Hematopoietic multipotent progenitor cell treated with erythropoietin and hydrocortisone succinate and interleukin-3 and kit ligand, for 15 days (in vitro differentiated cells): ENCODE measurements around the gene DLEC1.
"Not testable (repeated sequence)": the region's sequence is repeated elsewhere in the genome, so short reads cannot be mapped to it uniquely, and the experiment has no call there.

ENCODE experiments used
- DNase-seq: peaks from one replicate; pipeline ENCODE4 v3.0.0-alpha.2; 2015; ENCODE audit warnings: low spot score

Gene DLEC1

DNA sequence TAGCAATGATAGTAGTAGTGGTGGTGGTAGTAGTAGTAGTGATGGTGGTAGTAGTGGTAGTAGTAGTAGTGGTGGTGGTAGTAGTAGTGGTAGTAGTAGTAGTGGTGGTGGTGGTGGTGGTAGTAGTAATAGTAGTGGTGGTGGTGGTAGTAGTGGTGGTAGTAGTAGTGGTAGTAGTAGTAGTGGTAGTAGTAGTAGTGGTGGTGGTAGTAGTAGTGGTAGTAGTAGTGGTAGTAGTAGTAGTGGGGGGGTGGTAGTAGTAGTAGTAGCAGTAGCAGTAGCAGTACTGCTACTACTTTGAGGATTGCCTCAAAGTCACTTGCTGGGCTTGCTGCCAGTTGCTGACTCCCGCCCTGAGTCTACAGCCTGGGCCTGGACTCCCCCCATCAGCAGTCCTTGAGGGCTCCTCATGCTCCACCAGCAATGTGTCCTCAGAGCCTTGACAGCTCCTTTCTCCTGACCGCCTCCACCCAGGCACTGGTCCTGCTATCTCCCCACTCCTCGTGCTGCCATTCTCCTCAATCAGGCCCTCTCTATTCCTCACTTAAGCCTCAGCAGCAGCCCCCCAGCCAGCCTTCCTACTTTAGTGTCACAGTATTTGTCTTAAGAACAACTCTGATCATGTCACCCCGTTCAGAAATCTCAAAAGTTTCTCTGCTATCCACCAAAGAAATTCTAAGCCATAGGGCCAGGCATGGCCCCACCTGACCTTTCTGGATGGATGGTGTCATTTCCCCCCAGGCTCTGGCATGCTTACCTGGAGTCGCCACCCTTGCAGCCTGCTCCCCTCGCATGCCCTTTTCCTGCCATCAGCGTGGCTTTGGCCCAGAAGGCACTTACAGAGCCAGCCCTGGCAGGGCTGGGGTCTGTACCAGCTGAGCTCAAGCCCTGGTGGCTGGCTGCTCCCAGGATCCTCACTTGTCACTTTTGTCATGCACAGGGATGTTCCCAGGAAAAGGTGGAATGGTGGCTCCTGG is 45.6 kb downstream of the DLEC1 start:
- DNase-seq: peak; percentile 4

DNA sequence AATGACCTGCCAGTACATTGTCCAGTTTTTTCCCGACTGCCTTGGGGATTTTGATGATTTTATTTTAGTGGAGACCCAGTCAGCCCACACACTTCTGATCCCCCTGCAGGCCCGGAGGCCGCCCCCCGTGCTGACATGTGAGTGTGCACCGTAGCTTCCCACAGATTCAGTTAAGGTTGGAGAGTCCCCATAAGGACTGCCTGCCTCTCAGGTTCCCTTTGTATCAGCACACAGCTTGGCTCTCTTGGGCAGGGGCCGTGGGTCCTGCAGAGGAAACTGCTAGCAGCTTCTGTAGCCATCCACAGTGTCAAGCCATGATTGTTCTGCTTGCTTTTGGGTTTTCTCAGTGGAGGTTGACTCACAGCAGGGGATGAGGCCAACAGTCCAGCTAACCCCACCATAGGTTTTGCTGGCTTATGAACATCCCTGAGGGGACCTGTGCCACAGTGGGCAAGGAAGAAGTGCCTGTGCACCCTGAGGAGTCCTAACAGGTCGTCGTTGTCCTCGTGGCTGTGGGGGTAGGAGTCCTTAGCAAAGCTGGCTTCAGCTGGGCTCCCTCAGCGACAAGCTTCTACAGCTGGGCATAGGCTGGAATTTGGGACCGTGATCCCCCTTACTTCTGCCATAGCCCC is 46.4 kb downstream of the DLEC1 start:
- DNase-seq: no peak

DNA sequence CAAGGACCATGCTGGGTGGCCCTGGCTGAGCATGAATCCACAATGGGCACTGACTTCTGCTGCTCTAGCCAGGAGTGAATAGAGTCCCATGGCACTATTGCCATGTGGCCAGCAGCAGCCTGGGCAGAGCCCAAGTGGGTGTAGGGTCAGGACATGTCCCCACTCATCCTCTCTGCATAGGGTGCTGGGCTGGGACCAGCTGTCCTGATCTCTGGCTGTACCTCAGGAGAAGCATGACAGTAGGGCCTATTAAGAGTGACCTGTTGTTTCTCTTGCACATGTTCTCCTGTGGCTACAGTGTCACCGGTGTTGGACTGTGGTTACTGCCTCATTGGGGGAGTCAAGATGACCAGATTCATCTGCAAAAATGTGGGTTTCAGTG is 46.9 kb downstream of the DLEC1 start:
- no peak for DNase-seq

DNA sequence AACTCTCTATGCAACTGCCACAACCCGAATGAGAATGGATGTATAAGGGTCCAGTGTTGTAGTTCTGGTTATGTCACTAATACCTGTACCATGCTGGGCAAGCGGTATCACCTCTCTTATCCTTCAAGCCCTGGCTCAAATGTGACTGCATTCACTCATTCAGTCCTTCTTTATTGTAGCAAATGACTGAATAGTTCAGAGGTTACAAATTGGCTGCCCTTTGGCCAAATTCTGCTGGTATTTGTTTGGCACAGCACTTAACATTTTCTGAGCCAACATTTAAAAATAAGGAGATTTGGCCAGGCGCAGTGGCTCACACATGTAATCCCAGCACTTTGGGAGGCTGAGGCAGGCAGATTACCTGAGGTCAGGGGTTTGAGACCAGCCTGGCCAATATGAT is 47.5 kb downstream of the DLEC1 start:
- no peak for DNase-seq

DNA sequence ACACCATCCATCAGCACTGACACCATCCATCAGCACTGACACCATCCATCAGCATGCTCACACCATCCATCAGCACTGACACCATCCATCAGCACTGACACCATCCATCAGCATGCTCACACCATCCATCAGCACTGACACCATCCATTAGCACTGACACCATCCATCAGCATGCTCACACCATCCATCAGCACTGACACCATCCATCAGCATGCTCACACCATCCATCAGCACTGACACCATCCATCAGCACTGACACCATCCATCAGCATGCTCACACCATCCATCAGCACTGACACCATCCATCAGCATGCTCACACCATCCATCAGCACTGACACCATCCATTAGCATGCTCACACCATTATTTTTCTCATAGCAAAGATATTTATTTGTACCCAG is 48.3 kb downstream of the DLEC1 start:
- not testable (repeated sequence) for DNase-seq

DNA sequence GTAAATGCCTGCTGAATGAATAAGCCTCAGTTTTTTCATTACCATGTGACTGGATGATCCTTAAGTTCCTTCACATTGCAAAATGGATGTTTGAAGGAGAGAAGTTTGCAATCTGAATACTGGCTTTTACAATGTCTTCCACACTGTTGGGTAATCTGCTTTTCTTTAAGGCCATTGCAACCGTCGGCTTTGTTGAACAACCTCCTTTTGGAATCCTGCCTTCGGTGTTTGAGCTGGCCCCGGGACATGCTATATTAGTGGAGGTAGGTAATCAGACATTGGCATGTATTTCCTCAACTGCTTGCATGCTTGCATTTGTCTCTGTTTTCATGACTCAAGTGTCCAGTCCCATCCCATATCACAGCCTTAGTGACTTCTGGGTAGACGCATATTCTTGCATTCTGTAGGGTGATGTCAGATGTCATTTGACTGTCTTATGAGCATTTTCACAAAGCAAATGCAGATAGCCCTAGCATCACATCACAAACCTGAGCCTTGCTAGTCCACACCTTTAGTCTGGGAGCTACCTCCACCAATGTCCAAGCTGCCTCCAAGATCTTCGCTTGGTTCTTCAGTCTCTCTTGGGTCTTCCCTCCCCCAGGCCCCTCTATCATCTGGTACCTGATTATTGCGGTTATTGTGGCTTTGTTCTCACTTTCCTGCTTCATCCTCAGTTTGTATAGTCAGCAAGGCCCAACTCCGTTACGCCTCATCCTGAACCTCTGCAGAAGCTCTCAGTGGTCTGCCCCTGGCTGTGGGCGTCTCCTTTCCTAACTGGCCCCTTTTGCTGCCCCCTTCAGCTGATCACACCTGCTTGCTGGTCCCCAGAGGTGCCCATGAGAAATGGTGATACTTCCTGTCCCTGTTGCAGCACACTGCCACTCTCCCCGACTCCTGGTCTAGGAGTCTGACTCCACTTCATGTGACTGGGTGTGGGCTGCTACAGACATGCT is 49.4 kb downstream of the DLEC1 start:
- no peak for DNase-seq

DNA sequence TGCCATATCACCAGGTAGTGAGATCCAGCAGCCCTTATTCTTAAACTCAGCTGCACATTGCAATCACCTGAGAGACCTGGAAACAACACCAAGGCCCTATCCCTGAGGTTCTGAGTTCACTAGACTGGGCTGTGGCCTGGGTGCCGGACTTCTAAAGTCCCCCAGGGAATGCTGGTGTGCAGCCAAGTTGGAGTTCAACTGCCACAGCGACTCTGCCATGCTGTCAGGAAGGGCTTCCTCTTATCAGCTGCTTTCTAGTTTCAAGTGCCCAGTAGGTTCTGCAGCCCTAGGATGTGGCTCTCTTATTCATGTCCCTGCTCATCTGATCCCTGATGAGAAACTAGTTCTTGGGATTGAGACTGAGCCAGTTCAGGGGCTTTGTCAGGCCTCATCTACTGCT is 50.2 kb downstream of the DLEC1 start:
- no peak for DNase-seq

DNA sequence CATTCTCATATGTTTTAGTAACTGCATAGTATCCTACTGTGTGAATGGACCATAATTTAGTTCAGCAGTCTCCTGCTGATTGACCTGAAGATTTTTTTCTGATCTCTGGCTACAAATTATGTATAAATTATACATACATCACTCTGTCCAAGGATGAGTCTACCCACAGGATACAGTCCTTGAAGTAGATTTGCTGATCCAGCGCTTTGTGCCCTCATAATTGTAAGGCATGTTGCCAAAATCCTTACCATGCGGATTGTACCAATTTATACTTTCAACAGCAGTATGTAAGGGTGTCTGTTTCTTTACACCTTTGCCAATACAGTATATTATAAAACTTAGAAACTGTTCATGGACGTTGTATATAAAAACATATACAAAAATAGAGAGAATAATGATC is 51.4 kb downstream of the DLEC1 start:
- no peak for DNase-seq

DNA sequence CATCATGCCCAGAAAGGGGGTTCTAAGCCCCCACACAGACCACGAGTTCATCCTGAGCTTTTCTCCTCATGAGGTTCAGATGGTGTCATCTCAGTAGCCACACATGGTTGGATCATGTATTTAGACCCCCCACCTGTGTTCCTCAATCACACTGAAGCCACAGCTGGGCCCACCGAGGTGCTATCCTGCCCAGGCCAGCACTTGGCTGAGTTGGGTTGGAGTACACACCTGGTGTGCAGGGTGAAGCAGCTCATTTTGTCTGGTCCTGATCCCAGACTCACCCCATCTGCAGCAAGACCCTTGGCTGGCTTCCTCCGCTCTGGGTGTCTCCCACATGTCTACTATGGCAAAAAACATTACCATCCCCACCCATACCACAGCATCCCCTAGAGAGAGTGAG is 56.0 kb downstream of the DLEC1 start:
- DNase-seq: no peak

DNA sequence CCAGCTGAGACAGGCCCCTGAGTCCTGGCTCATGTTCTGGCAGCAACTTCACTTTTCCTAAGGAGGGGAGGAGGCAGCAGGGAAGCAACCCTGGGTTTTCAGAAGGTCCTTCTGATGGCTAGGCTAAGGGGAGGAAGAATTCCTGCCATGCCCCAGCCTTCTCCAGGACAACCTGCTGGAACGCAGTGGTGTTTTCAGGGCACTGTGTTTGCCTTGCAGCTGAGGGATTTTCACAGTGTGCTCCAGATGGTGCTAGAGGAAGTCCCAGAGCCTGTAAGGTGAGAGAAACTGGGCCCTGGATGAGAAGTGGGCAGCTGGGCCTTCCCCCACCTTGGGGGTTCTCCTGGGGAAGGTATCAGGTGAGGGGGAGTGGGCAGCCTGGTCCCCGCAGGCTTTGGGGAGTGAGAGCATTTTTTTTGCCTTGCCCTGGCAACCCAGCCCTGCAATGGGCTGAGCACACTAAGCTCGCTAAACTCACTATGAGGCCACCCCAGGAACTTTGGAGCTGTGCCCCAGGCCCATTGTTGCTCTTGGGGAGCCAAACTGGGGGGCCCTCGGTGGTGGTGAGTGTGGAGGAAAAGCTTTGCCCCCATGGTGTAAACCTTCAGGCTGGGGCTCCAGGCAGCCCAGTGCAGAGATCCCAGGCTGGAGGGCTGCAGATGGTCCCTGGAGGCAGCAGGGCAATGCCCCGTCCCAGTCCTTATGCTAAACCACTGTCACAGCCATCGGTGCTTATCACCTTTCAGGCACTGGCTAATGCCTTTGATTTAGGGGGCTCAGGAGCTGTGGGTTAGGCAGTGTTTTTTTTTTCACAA is 56.9 kb downstream of the DLEC1 start:
- no peak for DNase-seq

DNA sequence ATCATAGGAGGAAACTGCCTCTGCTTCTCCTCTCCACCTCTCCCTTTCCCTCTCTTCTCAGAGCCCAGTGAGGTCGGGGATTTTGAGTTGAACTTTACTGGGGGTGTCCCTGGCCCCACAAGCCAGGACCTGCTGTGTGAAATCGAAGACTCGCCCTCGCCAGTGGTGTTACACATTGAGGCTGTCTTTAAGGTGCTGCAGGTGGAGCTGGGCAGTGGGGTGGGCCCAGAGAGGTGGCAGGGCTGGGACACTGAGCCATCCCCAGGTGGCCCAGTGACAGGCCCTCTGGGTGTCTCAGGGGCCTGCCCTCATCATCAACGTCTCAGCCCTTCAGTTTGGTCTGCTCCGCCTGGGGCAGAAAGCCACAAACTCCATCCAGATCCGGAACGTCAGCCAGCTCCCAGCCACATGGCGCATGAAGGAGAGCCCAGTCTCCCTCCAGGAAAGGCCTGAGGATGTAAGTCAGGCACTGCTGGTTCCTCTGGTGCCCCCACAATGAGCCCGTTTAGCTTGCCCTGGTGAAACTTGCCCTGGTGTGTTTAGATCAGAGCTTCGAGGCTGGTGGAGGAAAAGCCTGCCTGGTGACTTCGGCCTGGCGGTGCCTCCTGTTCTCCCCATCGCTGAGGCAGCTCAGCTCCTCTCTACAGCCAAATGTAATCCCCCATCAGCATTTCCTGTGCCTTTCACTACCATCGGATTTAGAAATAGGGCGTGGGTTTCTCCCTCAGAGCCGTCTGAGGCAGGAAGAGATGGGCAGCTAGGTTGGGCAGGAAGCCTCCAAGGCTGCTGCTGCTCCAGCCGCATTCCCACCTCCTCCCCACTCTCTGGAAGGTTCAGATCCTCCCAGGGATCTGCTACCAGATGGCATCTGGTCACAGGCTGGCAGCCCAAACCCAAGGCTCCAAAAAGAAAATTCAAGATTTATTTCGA is 58.7 kb downstream of the DLEC1 start:
- no peak for DNase-seq

DNA sequence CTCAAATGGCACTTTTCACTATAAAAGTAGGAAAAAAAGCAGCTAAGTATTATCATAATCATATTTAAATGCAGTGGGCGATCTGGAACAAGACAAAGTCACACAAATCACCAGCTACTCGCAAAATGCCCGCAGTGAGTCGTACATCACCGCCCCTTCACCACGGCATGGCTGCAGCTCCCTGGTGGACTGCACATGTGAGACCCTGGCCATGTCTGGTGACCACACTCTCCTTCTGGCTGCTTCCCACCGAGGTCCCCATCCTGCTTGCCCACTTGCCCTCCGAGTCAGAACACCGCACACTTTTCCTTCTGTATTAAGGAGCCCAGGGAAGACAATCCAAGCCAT is 59.3 kb downstream of the DLEC1 start:
- DNase-seq: no peak

DNA sequence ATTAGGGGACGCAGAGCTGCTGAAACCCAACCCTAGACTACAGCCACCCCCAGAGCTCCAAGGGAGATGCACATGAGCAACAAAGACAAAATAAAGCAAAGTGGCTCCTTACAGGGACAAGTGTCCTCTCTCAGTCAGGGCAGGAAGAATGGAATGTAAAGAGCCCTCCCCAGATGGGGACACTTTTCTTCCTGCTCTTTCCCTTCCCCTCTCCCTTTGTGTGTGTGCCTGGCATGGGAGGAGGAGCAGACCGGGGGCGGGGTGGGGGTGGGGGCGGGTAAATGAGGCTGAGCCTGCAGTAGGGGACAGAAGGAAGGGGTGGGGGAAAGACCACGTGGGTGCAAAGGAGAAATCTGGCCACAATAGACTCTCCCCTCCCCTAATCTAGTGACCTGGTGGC is 60.5 kb downstream of the DLEC1 start:
- DNase-seq: no peak

DNA sequence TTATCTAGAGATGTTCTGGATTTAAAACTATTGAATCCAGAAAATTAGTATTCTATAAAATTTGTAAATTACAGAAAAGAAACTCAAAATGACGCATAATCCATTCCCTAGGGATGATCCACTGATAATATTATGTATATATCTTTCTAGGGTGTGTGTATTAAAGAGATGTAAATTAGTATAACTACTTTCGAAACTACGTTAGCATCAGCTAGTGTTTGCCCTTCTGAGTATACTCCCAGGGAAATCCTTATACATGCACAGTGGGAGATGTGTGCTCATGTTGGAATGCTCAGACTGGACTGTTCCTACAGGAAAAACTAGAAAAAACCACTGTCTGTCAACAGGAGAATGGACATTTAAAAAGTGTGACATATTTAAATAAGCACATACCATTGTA is 61.5 kb downstream of the DLEC1 start:
- no peak for DNase-seq

DNA sequence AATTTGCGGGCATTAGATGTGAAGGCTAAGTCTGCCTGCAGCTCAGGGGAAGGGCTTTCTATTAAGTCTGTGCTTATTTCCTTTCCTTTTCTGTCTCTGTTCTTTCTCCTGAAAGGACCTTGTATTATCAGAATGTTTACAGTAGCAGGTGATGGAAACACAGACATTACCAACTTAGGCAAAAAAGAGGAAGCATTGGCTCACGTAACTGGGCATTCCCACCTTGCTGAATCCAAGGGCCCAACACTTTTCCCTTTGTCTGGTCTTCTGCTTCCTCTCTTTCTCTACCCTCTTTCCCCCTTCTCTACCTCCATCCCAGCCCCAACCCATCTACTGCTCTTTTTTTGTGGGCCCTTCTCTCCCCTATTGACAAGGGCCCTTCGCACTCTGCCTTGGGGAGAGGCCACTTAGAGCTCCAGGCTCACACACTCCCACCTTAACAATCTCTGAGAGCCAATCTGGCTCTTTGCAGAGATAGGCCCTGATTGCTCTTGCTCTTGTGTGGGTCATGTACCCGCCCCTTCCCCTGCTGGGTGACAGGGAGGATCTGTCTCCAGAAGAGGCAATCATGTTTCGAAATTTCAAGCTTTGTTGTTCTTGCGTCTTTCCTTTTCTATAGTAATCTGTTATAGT is 62.9 kb downstream of the DLEC1 start:
- no peak for DNase-seq

DNA sequence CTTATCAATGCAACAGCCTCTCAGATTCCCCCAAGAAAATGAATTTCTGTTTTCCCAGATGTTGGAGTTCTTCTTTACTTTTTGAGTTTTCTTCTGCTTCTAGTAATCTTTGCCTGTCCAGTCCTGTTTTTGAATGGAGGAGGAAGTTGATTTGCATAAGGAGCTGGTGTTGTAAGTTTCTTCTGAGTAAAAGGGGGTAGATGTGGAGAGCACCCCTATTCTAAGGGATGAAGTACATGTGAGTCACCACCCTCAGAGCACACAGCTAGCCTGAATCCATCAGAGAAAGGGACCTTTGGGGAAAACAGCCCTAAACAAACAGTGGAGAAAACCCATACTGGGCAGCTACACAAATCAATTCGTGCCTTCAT is 63.4 kb downstream of the DLEC1 start:
- DNase-seq: no peak

DNA sequence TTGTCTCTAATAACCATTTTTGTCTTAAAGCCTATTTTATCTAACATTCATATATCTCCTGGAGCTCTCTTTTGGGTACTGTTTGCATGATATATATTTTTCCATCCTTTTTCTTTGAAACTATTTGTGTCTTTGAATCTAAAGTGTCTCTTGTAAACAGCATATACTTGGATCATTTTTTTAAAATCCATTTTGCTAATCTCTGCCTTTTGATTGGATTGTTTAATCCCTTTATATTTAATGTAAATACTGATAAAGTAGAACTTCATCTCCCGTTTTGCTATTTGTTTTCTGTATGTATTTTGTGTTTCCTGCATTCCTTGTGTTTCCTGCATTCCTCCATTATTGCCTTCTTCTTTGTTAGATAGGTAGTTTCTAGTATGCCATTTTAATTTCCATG is 66.5 kb downstream of the DLEC1 start:
- DNase-seq: no peak

DNA sequence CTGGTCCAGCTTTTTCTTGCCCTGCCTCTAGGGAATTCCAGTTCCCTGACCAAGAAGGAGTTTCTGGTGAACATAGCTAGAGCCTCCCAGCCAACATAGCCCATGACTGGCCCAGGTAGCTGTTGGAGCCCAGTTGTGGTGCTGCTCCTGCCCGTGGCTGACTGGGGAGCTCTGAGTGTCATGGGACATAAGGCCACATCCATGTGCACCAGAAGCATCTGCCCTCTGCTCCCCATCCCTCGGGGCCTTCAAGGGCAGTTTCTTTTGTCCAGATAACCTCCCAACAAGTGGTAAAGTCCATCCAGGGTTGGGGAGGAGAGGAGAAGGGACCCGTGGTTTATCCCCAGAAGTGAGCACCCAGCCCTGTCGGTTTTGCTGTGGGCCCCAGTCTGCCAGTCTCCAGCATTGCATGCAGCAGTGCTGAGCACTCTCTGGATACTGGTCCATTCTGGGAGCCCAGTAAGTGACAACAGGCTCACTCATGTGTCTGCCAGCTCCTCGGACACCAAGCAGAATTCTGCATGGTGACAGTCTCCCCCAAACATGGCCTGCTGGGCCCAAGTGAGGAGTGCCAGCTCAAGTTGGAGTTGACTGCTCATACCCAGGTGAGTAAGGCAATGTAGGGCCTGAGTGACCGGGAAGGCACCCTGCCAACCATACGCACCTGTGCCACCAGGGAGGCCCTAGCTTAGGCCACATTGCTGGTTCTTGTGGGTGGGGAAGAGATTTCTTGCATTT is 69.1 kb downstream of the DLEC1 start:
- no peak for DNase-seq
